SH-SY5Y (cell line): ENCODE results near the gene HDAC1.

Experiments
- GATA2 ChIP-seq: IDR thresholded peaks from 2 replicates; pipeline ENCODE4 v1.6.1; 2011; ENCODE audit warnings: mild to moderate bottlenecking, low read depth, low read length
- GATA3 ChIP-seq: IDR thresholded peaks from 2 replicates; pipeline ENCODE4 v1.6.1; 2011; ENCODE audit warnings: low read depth, mild to moderate bottlenecking, low read length, moderate library complexity

DNA sequence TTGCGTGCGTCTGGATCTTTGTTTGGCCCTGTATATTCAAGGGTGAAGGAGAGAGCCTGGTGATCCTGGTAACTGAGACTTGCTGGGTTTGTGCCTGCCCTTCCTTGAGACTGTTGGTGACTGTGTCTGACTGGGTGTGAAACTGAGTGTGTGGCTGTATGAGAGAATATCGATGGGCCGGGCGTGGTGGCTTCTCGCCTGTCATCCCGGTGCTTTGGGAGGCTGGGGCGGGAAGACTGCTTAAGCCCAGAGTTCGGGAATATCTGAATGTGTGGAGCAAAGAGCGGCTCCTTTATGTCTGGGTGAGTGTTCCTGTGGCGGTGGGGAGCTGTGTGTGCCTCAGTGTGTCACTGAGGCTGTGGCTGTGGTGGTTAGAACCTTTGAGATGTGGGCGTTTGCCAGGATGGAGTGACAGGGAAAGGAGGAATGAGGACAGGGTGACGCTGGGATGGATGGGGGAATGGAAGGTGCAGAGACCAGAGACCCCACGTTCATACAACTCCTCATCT lies 46.8 kb downstream of the HDAC1 start:
- TF ChIP-seq GATA2 (no peak), GATA3 (no peak)
